ENCODE data around the gene UQCRHL. TPM values are rescaled to one million over a fixed set of nuclear protein-coding genes. Genes with fewer than 3 reads are reported as not detected.

Gene UQCRHL
- total RNA-seq, result 1 to 10 TPM; 1.1 to 1.6 TPM

DNA sequence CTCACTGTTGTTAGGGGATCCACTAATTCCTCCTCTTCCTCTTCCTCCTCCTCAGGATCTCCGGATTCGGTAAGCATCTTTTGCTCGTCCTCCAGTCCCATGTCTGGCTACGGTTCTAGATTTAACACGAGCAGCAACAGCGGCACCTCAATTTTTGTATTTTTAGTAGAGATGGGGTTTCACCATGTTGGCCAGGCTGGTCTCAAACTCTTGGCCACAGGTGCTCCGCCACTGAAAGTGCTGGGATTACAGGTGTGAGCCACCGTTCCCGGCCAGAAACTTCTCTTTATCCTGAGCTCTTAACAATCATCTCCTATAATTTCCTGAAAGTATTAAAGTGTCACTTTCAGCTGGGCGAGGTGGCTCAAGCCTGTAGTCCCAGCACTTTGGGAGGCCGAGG, at the start of gene UQCRHL:
Gene UQCRHL (minus strand): TSS at position 101 of the 400 bp plus-strand sequence. CDS start 0 bp downstream, at position 101.

GRCh38 chr1:15847100-15847892, 39.8 kb upstream of the UQCRHL start, which contains the start of gene SPEN:
TSS of gene SPEN (plus strand) at chr1:15847707. CDS start at chr1:15848068, 361 bp downstream.

DNA sequence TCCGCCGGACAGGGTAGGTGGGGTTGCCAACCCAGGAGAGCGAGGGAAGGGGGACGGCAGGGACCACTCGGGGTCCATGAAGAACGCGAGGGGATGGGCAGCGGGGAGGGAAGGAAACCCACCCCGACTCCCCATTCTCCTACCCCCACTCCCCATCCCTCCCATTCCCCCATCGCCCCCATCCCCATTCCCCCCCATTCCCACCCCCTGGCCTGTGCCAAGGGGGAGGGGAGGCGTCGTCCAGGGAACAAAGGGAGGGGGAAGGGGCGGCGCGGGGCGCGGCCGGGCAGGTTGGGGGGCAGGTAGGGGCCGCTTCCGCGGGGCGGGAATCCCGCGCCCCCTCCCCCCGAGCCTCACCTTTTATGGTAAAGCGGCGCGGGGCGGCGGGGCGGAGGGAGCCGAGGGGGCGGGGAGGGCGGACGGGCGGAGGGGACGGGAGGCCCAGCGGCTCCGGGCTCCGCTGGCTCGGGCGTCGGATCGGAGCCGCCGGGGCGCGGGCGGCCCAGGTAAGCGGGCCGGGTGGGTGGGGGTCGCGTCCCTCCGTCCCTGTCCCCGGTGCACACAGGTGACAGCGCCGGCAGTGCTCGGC, 49.0 kb downstream of the UQCRHL start, which contains the start of gene FBLIM1:
Gene FBLIM1 (plus strand): TSS at position 453 of the 589 bp plus-strand sequence. CDS start 6,189 bp downstream, outside the sequence.

Other genes starting within 250 kb of the UQCRHL start
- gene AGMAT, start 222.6 kb downstream of the UQCRHL start, total RNA-seq, result 10 to 100 TPM; 15.7 to 15.9 TPM
- gene DDI2, start 190.2 kb downstream of the UQCRHL start, total RNA-seq, result 10 to 100 TPM; 31.8 to 36.5 TPM
- 10 to 100 TPM; 53.3 to 55.8 TPM for gene PLEKHM2, start 123.3 kb downstream of the UQCRHL start, total RNA-seq
- gene SLC25A34, start 71.4 kb downstream of the UQCRHL start, total RNA-seq, result 1 to 10 TPM; 1.9 to 2.1 TPM
- gene TMEM82, start 65.2 kb downstream of the UQCRHL start, total RNA-seq, result not detected
- gene FBLIM1, start 48.9 kb downstream of the UQCRHL start, total RNA-seq, result not detected
- 10 to 100 TPM; 57.1 to 63.7 TPM for gene SPEN, start 40.1 kb upstream of the UQCRHL start, total RNA-seq
- 10 to 100 TPM; 35.1 to 36.0 TPM for gene ZBTB17, start 168.5 kb upstream of the UQCRHL start, total RNA-seq
- gene SRARP, start 196.6 kb upstream of the UQCRHL start, total RNA-seq, result not detected
- not detected for gene HSPB7, start 210.4 kb upstream of the UQCRHL start, total RNA-seq
- not detected for gene CLCNKA, start 214.4 kb upstream of the UQCRHL start, total RNA-seq
- not detected for gene CLCNKB, start 236.1 kb upstream of the UQCRHL start, total RNA-seq